LNCaP clone FGC (cell line): ENCODE results near the gene COTL1.

ENCODE experiments used
- DNase-seq: peaks from one replicate; pipeline ENCODE4 v3.0.0-alpha.2; 2011; ENCODE audit warnings: low read depth
- H3K4me3 ChIP-seq: 2 replicates; pipeline ENCODE4 v1.5.1; 2011; ENCODE audit warnings: mild to moderate bottlenecking, low read depth, low read length, control low read depth
- CTCF ChIP-seq: IDR thresholded peaks from 2 replicates; pipeline ENCODE4 v1.5.1; 2012; ENCODE audit warnings: mild to moderate bottlenecking; ENCODE audit not compliant: control insufficient read depth, insufficient read depth; ENCODE audit errors: extremely low read depth

Gene COTL1

GRCh38 chr16:84660973-84661372 is 43.1 kb upstream of the COTL1 start:
- DNase-seq, result no peak
- no peak overlapping the region for H3K4me3 ChIP-seq
- TF ChIP-seq CTCF, result no peak

- TF ChIP-seq CTCF, result no peak
- H3K4me3 ChIP-seq, result no peak overlapping the region
- no peak for DNase-seq
Measured at GRCh38 chr16:84659656-84660300, 41.9 kb upstream of the COTL1 start.

- no peak for DNase-seq
- TF ChIP-seq CTCF, result no peak
- H3K4me3 ChIP-seq, result no peak overlapping the region
Measured at GRCh38 chr16:84658690-84659089, 40.8 kb upstream of the COTL1 start.

- no peak overlapping the region for H3K4me3 ChIP-seq
- no peak for DNase-seq
- no peak for TF ChIP-seq CTCF
Measured at GRCh38 chr16:84657229-84657837, 39.5 kb upstream of the COTL1 start.

- no peak overlapping the region for H3K4me3 ChIP-seq
- TF ChIP-seq CTCF, result no peak
- DNase-seq, result no peak
Measured at GRCh38 chr16:84656649-84657048, 38.8 kb upstream of the COTL1 start.

- no peak for DNase-seq
- H3K4me3 ChIP-seq, result no peak overlapping the region
- TF ChIP-seq CTCF, result no peak
Measured at GRCh38 chr16:84654998-84655397, 37.1 kb upstream of the COTL1 start.

GRCh38 chr16:84654238-84654637 is 36.4 kb upstream of the COTL1 start:
- no peak overlapping the region for H3K4me3 ChIP-seq
- no peak for TF ChIP-seq CTCF
- DNase-seq, result no peak
